WI38 (cell line): ENCODE measurements around the gene SMIM29.

Source experiments
- H3K4me3 ChIP-seq: 2 replicates; pipeline ENCODE4 v1.5.1; 2011; ENCODE audit warnings: low read depth, mild to moderate bottlenecking, control low read depth, low read length
- CTCF ChIP-seq: IDR thresholded peaks from 2 replicates; pipeline ENCODE4 v1.5.1; 2012; ENCODE audit warnings: low read depth, mild to moderate bottlenecking, control low read depth, low read length

The SMIM29 gene

GRCh38 chr6:34225551-34225950 lies 23.3 kb downstream of the SMIM29 start:
- no peak for TF ChIP-seq CTCF
- H3K4me3 ChIP-seq = no peak overlapping the region

GRCh38 chr6:34223956-34224940 lies 24.6 kb downstream of the SMIM29 start:
- no peak for TF ChIP-seq CTCF
- peak overlapping the region; percentile 61 for H3K4me3 ChIP-seq

GRCh38 chr6:34223381-34223955 lies 25.3 kb downstream of the SMIM29 start:
- TF ChIP-seq CTCF = no peak
- H3K4me3 ChIP-seq = peak overlapping the region; percentile 31

GRCh38 chr6:34218691-34219090 lies 30.1 kb downstream of the SMIM29 start:
- H3K4me3 ChIP-seq = no peak overlapping the region
- no peak for TF ChIP-seq CTCF

GRCh38 chr6:34213772-34214171 lies 35.0 kb downstream of the SMIM29 start:
- no peak for TF ChIP-seq CTCF
- H3K4me3 ChIP-seq = no peak overlapping the region

- H3K4me3 ChIP-seq = no peak overlapping the region
- TF ChIP-seq CTCF = no peak
These were observed 40.9 kb downstream of the SMIM29 start for GRCh38 chr6:34207695-34208443.

- no peak for TF ChIP-seq CTCF
- H3K4me3 ChIP-seq = no peak overlapping the region
These were observed 42.1 kb downstream of the SMIM29 start for GRCh38 chr6:34206726-34207125.
